WTC11 (cell line): ENCODE data around the gene NEURL1. TPM values are rescaled to one million over a fixed set of nuclear protein-coding genes. Genes with fewer than 3 reads are reported as not detected.

Source experiments
- ATAC-seq: fragments of 200-7000 bp; cut with Tn5 transposase; 2 replicates; pipeline ENCODE4 v1.10.0; 2021; ENCODE audit warnings: mild to moderate bottlenecking, moderate library complexity
- CTCF ChIA-PET: fragments of 300-600 bp; sonication (Branson Sonifier 250); formaldehyde crosslinking; loops from one replicate; lab custom pipeline; 2021; ENCODE audit warnings: antibody characterized with exemption; lab: Charles Lee
- POLR2A ChIA-PET: fragments of 350-600 bp; sonication (Branson Sonifier 250); formaldehyde crosslinking; loops from one replicate; lab custom pipeline; 2021; ENCODE audit warnings: antibody characterized with exemption; lab: Charles Lee
- DNase-seq: peaks from one replicate; pipeline ENCODE4 v3.0.0; 2021; ENCODE audit warnings: low spot score
- H3K27ac Mint-ChIP-seq: 2 replicates; pipeline ENCODE4 v1.8.0; 2021; ENCODE audit warnings: mixed read lengths
- H3K27me3 Mint-ChIP-seq: 2 replicates; pipeline ENCODE4 v1.8.0; 2021; ENCODE audit warnings: low read depth, mild to moderate bottlenecking, moderate library complexity, mixed read lengths
- H3K36me3 Mint-ChIP-seq: 2 replicates; pipeline ENCODE4 v1.8.0; 2021; ENCODE audit warnings: mixed read lengths
- H3K4me1 Mint-ChIP-seq: 2 replicates; pipeline ENCODE4 v1.8.0; 2022; ENCODE audit warnings: mixed read lengths
- H3K4me3 Mint-ChIP-seq: 2 replicates; pipeline ENCODE4 v1.8.0; 2021; ENCODE audit warnings: mild to moderate bottlenecking, moderate library complexity, mixed read lengths
- H3K9me3 Mint-ChIP-seq: 2 replicates; pipeline ENCODE4 v1.8.0; 2021; ENCODE audit warnings: mixed read lengths
- AFF4 ChIP-seq: sonication (generic); formaldehyde crosslinking; IDR thresholded peaks from 2 replicates; pipeline ENCODE4 v1.8.1; 2023; ENCODE audit warnings: mild to moderate bottlenecking, missing genetic modification reagents, borderline replicate concordance
- AR ChIP-seq: fragments of 250-450 bp; sonication (Bioruptor Pico); IDR thresholded peaks from 2 replicates; pipeline ENCODE4 v1.9.0; 2021; ENCODE audit warnings: mild to moderate bottlenecking
- CBFB ChIP-seq: sonication (generic); formaldehyde crosslinking; IDR thresholded peaks from 2 replicates; pipeline ENCODE4 v1.8.1; 2022; ENCODE audit warnings: mild to moderate bottlenecking, low read depth, missing genetic modification reagents
- E2F5 ChIP-seq: sonication (generic); formaldehyde crosslinking; IDR thresholded peaks from 2 replicates; pipeline ENCODE4 v1.8.1; 2022; ENCODE audit warnings: mild to moderate bottlenecking, moderate library complexity, missing genetic modification reagents
- ESRRA ChIP-seq: sonication (generic); formaldehyde crosslinking; IDR thresholded peaks from 2 replicates; pipeline ENCODE4 v1.8.1; 2022; ENCODE audit warnings: mild to moderate bottlenecking, missing genetic modification reagents, borderline replicate concordance
- FOXK1 ChIP-seq: sonication (generic); formaldehyde crosslinking; IDR thresholded peaks from 2 replicates; pipeline ENCODE4 v1.8.0; 2022; ENCODE audit warnings: mild to moderate bottlenecking, moderate library complexity, missing genetic modification reagents
- GRHL2 ChIP-seq: fragments of 250-450 bp; sonication (Bioruptor Pico); IDR thresholded peaks from 2 replicates; pipeline ENCODE4 v1.8.0; 2022; ENCODE audit warnings: mild to moderate bottlenecking, moderate library complexity; ENCODE audit not compliant: insufficient replicate concordance, severe bottlenecking
- HMGA2 ChIP-seq: fragments of 250-450 bp; sonication (Bioruptor Pico); IDR thresholded peaks from 2 replicates; pipeline ENCODE4 v1.4.0; 2021; ENCODE audit warnings: mild to moderate bottlenecking, moderate library complexity
- KAT7 ChIP-seq: sonication (generic); formaldehyde crosslinking; IDR thresholded peaks from 2 replicates; pipeline ENCODE4 v1.8.1; 2023; ENCODE audit warnings: missing genetic modification reagents, mild to moderate bottlenecking, borderline replicate concordance
- SMAD3 ChIP-seq: sonication (generic); formaldehyde crosslinking; IDR thresholded peaks from 2 replicates; pipeline ENCODE4 v1.8.0; 2022; ENCODE audit warnings: missing genetic modification reagents, mild to moderate bottlenecking, borderline replicate concordance
- SMAD4 ChIP-seq: sonication (generic); formaldehyde crosslinking; IDR thresholded peaks from 2 replicates; pipeline ENCODE4 v1.8.0; 2022; ENCODE audit warnings: mild to moderate bottlenecking, missing genetic modification reagents
- SP1 ChIP-seq: sonication (generic); formaldehyde crosslinking; conservative IDR thresholded peaks from 2 replicates; pipeline ENCODE4 v1.8.1; 2022; ENCODE audit warnings: missing genetic modification reagents
- TEAD4 ChIP-seq: sonication (generic); formaldehyde crosslinking; IDR thresholded peaks from 2 replicates; pipeline ENCODE4 v1.8.0; 2022; ENCODE audit warnings: mild to moderate bottlenecking, missing genetic modification reagents
- ZNF138 ChIP-seq: sonication (generic); formaldehyde crosslinking; conservative IDR thresholded peaks from 2 replicates; pipeline ENCODE4 v1.8.1; 2022; ENCODE audit warnings: mild to moderate bottlenecking, moderate library complexity, missing genetic modification reagents
- ZNF232 ChIP-seq: sonication (generic); formaldehyde crosslinking; IDR thresholded peaks from 2 replicates; pipeline ENCODE4 v1.8.0; 2022; ENCODE audit warnings: mild to moderate bottlenecking, missing genetic modification reagents
- ZNF281 ChIP-seq: sonication (generic); formaldehyde crosslinking; IDR thresholded peaks from 2 replicates; pipeline ENCODE4 v1.8.0; 2023; ENCODE audit warnings: mild to moderate bottlenecking, missing genetic modification reagents
- ZNF423 ChIP-seq: fragments of 250-450 bp; sonication (Bioruptor Pico); IDR thresholded peaks from 2 replicates; pipeline ENCODE4 v2.1.2; 2022; ENCODE audit warnings: mild to moderate bottlenecking, moderate library complexity
- ZSCAN18 ChIP-seq: fragments of 250-450 bp; sonication (Bioruptor Pico); IDR thresholded peaks from 2 replicates; pipeline ENCODE4 v2.1.2; 2022; ENCODE audit warnings: mild to moderate bottlenecking, moderate library complexity
- total RNA-seq: library from RNA; stranded (reverse); gene quantifications from 3 replicates; pipeline ENCODE4 v1.2.3, GENCODE V29; 2021
- TF ChIP-seq, protein P1 (sequence below): sonication (generic); formaldehyde crosslinking; IDR thresholded peaks from 2 replicates; pipeline ENCODE4 v1.8.0; 2022; ENCODE audit warnings: mild to moderate bottlenecking, missing genetic modification reagents
- TF ChIP-seq, protein P2 (sequence below): sonication (generic); formaldehyde crosslinking; IDR thresholded peaks from 2 replicates; pipeline ENCODE4 v1.8.1; 2023; ENCODE audit warnings: mild to moderate bottlenecking, missing genetic modification reagents, moderate library complexity

Gene NEURL1
- total RNA-seq, 1 experiment from 2014 or later = 1.2 TPM

GRCh38 chr10:103501186-103501585 lies 7.7 kb downstream of the NEURL1 start (continued):
- TF ChIP-seq E2F5 = no peak
- TF ChIP-seq KAT7 (CRISPR knock-in tag) = no peak
- no peak for TF ChIP-seq GRHL2 (CRISPR knock-in tag)
- no peak for TF ChIP-seq SP1 (CRISPR knock-in tag)
- TF ChIP-seq ZNF138 (CRISPR knock-in tag) = no peak
- TF ChIP-seq ZNF423 (CRISPR knock-in tag) = no peak

DNA sequence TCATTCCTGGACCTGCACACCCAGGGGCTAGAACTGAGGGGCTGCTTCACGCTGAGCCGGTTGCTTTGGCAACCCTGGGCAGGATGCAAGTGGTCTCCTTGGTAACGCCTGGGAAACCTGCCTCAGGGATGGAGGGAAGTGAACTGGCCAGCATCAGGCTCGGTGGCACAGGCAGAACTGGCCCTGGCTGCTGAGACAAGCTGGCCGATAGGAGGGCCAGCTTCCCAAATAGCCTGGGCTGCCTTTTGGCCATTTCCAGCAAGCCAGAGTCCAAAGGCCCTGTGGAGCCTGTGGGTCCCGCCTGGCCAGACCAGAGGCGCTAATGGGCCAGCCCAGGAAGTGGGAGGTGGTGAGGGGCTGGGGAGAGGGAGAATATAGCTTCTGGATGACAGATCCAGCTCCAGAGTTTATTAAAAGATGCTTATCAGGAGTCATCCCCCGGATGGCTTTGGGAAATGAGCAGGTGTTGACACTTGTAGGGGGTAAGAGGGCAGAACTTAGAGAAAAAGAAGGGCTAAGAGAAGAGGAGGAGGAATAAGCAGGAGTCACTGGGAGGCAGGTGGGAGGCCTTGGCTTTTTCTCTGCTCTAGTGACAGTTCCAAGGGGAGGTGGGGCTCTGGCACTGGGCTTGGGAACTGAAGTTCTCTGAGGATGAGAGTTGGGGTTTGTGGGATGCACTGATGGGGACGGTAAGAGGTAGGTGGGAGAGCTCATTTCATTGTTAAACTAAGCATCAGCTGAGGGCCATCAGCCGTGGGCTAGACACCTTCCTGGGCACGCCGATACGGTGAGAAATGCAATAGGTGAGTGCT lies 9.6 kb downstream of the NEURL1 start:
- Mint-ChIP-seq H3K36me3 (no peaks in the 10 kb centered on the region), H3K27me3 (peaks cover 12% of the 10 kb centered on the region), H3K9me3 (no peaks in the 10 kb centered on the region), H3K4me3 (no peak overlapping the region), H3K4me1 (peaks cover 8% of the 10 kb centered on the region; the same call in 1 of the 2 replicates), H3K27ac (no peak overlapping the region)
- ATAC-seq (peak; percentile 40), DNase-seq (no peak)
- ChIA-PET POLR2A (interaction anchor here (0.7 kb wide), 1 partner anchor 311 kb away, joined by 3 read pairs; no protein-coding TSS in a partner anchor), CTCF (interaction anchor here (0.5 to 3.4 kb wide), 8 partner anchors 9 to 86 kb away, joined by 3 to 18 read pairs (median 4); no protein-coding TSS in a partner anchor)
- TF ChIP-seq ZNF281 = no peak
- TF ChIP-seq, protein P1, sequence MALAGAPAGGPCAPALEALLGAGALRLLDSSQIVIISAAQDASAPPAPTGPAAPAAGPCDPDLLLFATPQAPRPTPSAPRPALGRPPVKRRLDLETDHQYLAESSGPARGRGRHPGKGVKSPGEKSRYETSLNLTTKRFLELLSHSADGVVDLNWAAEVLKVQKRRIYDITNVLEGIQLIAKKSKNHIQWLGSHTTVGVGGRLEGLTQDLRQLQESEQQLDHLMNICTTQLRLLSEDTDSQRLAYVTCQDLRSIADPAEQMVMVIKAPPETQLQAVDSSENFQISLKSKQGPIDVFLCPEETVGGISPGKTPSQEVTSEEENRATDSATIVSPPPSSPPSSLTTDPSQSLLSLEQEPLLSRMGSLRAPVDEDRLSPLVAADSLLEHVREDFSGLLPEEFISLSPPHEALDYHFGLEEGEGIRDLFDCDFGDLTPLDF (CRISPR knock-in tag) = no peak
- no peak for TF ChIP-seq SMAD4 (CRISPR knock-in tag)
- TF ChIP-seq, protein P2, sequence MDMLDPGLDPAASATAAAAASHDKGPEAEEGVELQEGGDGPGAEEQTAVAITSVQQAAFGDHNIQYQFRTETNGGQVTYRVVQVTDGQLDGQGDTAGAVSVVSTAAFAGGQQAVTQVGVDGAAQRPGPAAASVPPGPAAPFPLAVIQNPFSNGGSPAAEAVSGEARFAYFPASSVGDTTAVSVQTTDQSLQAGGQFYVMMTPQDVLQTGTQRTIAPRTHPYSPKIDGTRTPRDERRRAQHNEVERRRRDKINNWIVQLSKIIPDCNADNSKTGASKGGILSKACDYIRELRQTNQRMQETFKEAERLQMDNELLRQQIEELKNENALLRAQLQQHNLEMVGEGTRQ (CRISPR knock-in tag) = no peak
- TF ChIP-seq SMAD3 (CRISPR knock-in tag) = no peak
- TF ChIP-seq CBFB = no peak
- TF ChIP-seq TEAD4 = no peak
- TF ChIP-seq ZNF232 = no peak
- no peak for TF ChIP-seq AR
- no peak for TF ChIP-seq FOXK1
- no peak for TF ChIP-seq ESRRA
- TF ChIP-seq HMGA2 (CRISPR knock-in tag) = no peak
- no peak for TF ChIP-seq ZSCAN18
- TF ChIP-seq AFF4 = no peak
- TF ChIP-seq GRHL2 (CRISPR knock-in tag) = no peak
- TF ChIP-seq SP1 (CRISPR knock-in tag) = no peak
